Keratinocyte (primary cell): ENCODE measurements around the gene WDR82. TPM values are rescaled to one million over a fixed set of nuclear protein-coding genes. Genes with fewer than 3 reads are reported as not detected.

ENCODE experiments used
- DNase-seq: peaks from one replicate; pipeline ENCODE4 v3.0.0-alpha.2; 2011; ENCODE audit warnings: low read depth, missing footprints, low spot score
- FAIRE-seq: peaks from 2 replicates; lab custom pipeline; 2011; peaks lifted over from hg19 to GRCh38; lab: Jason Lieb, UNC
- H2AFZ ChIP-seq: 2 replicates; pipeline ENCODE4 v1.6.0; 2012; ENCODE audit warnings: low read length, control low read depth, inconsistent platforms; ENCODE audit not compliant: control insufficient read depth
- H3K27ac ChIP-seq: 2 replicates; pipeline ENCODE4 v1.5.1; 2011; ENCODE audit warnings: low read length; ENCODE audit not compliant: control insufficient read depth, insufficient read depth
- H3K27me3 ChIP-seq: 3 replicates; pipeline ENCODE4 v1.6.0; 2011; ENCODE audit warnings: low read length; ENCODE audit not compliant: control insufficient read depth, insufficient read depth; ENCODE audit errors: extremely low read depth
- H3K36me3 ChIP-seq, 2 experiments: 2 replicates in 1 of 2; 3 replicates in 1 of 2; pipeline ENCODE4 v1.5.1; 2011; ENCODE audit warnings: low read length in 2 of 2, mild to moderate bottlenecking in 1 of 2; ENCODE audit not compliant: control insufficient read depth in 2 of 2, insufficient read depth in 2 of 2; ENCODE audit errors: extremely low read depth in 1 of 2
- H3K4me1 ChIP-seq: 3 replicates; pipeline ENCODE4 v1.5.1; 2011; ENCODE audit warnings: low read length; ENCODE audit not compliant: control insufficient read depth, insufficient read depth; ENCODE audit errors: extremely low read depth
- H3K4me2 ChIP-seq: 3 replicates; pipeline ENCODE4 v1.6.0; 2011; ENCODE audit warnings: low read depth, low read length; ENCODE audit not compliant: control insufficient read depth, insufficient read depth; ENCODE audit errors: extremely low read depth
- H3K4me3 ChIP-seq, 3 experiments: fragments of 200-600 bp in 1 of 3; sonication (generic) in 1 of 3; 2 replicates in 2 of 3; 3 replicates in 1 of 3; pipeline ENCODE4 v1.5.1; 2011 to 2016; ENCODE audit warnings: low read length in 3 of 3, mild to moderate bottlenecking in 3 of 3, control low read depth in 2 of 3, inconsistent platforms in 1 of 3, low read depth in 1 of 3, mixed read lengths in 1 of 3, mixed run types in 1 of 3, moderate library complexity in 1 of 3; ENCODE audit not compliant: control insufficient read depth in 2 of 3, insufficient read depth in 2 of 3; ENCODE audit errors: extremely low read depth in 1 of 3
- H3K79me2 ChIP-seq: 2 replicates; pipeline ENCODE4 v1.6.0; 2012; ENCODE audit warnings: low read length; ENCODE audit not compliant: control insufficient read depth, insufficient read depth
- H3K9ac ChIP-seq: 3 replicates; pipeline ENCODE4 v1.6.0; 2011; ENCODE audit warnings: low read length; ENCODE audit not compliant: control insufficient read depth, insufficient read depth; ENCODE audit errors: extremely low read depth
- H3K9me1 ChIP-seq: 3 replicates; pipeline ENCODE4 v1.6.0; 2011; ENCODE audit warnings: low read length; ENCODE audit not compliant: control insufficient read depth, insufficient read depth; ENCODE audit errors: extremely low read depth
- H3K9me3 ChIP-seq: 2 replicates; pipeline ENCODE4 v1.5.1; 2012; ENCODE audit warnings: low read depth, low read length; ENCODE audit not compliant: control insufficient read depth
- H4K20me1 ChIP-seq: 3 replicates; pipeline ENCODE4 v1.6.0; 2011; ENCODE audit warnings: low read length; ENCODE audit not compliant: control insufficient read depth, insufficient read depth; ENCODE audit errors: extremely low read depth
- EZH2 ChIP-seq: IDR thresholded peaks from one replicate; pipeline ENCODE4 v1.6.1; 2012; ENCODE audit warnings: inconsistent platforms, mild to moderate bottlenecking, low read length, moderate library complexity
- dilution Hi-C: fragments of 300-500 bp; cut with MboI; formaldehyde crosslinking; loops from one replicate; pipeline ENCODE4 v1.7.0; 2020; ENCODE audit warnings: low sequenced_read_pairs; ENCODE audit not compliant: extremely low pct_ligation_motif_present
- polyA plus RNA-seq, 5 experiments: library from polyadenylated mRNA; depleted of rRNA in 3 of 5; stranded (reverse) in 3 of 5; stranded (forward) in 1 of 5; unstranded in 1 of 5; fragments of >200 nt; gene quantifications; 1 replicate in 1 of 5; 2 replicates in 3 of 5; 3 replicates in 1 of 5; pipeline versions ENCODE4 v1.2.1 to v1.2.3, GENCODE V29; 2011 to 2012; ENCODE audit warnings: missing spikeins in 2 of 5, low read depth in 1 of 5, low replicate concordance in 1 of 5
- TF ChIP-seq, protein P1 (sequence below), 3 experiments: IDR thresholded peaks in 1 of 3; conservative IDR thresholded peaks in 1 of 3; optimal IDR thresholded peaks in 1 of 3; 2 replicates in 2 of 3; 3 replicates in 1 of 3; pipeline versions ENCODE3 to v1.5.1; 2011; ENCODE audit warnings: low read length in 3 of 3, mild to moderate bottlenecking in 3 of 3, moderate library complexity in 2 of 3, control low read depth in 1 of 3, inconsistent platforms in 1 of 3; ENCODE audit not compliant: insufficient read depth in 2 of 3; ENCODE audit errors: extremely low read depth in 1 of 3

The WDR82 gene
- polyA plus RNA-seq, 1 donor (not counting 4 experiments of a cell fraction or from before 2014, with no cell fraction given) = 75.1 TPM

DNA sequence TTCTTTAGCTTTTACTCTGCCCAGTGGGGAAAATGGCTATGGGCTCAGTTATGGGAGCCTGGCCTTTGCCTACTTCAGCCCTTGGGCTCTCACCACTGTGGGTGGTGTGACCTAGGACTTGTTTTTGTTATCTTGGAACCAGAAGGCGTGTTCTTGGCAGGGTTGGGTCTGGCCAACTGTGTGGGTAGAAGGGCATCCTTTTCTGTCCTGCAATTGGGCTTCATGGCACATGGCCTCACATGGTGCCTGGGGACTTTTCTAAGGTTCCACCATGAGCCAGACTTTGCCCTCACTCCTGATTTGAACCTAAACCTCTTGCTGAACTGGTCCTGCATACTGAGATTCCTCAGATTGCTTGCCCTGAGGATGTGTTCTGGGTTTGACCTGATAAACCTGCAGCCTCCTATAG, 10.9 kb upstream of the WDR82 start:
- dilution Hi-C loops = no loop called here
- DNase-seq (no peak), FAIRE-seq (no peak)
- peaks cover 5 to 9% of the 10 kb centered on the region in 2 experiments for H3K36me3 ChIP-seq
- no peak overlapping the region for H3K27ac ChIP-seq
- H3K79me2 ChIP-seq = peaks cover 7% of the 10 kb centered on the region
- no peaks in the 10 kb centered on the region for H3K27me3 ChIP-seq
- TF ChIP-seq EZH2 = no peak
- TF ChIP-seq, protein P1, sequence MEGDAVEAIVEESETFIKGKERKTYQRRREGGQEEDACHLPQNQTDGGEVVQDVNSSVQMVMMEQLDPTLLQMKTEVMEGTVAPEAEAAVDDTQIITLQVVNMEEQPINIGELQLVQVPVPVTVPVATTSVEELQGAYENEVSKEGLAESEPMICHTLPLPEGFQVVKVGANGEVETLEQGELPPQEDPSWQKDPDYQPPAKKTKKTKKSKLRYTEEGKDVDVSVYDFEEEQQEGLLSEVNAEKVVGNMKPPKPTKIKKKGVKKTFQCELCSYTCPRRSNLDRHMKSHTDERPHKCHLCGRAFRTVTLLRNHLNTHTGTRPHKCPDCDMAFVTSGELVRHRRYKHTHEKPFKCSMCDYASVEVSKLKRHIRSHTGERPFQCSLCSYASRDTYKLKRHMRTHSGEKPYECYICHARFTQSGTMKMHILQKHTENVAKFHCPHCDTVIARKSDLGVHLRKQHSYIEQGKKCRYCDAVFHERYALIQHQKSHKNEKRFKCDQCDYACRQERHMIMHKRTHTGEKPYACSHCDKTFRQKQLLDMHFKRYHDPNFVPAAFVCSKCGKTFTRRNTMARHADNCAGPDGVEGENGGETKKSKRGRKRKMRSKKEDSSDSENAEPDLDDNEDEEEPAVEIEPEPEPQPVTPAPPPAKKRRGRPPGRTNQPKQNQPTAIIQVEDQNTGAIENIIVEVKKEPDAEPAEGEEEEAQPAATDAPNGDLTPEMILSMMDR (optimal IDR thresholded peaks at IDR 0.05 in 1 of 3, IDR thresholded peaks at IDR 0.05 in 1 of 3, conservative IDR thresholded peaks at IDR 0.05 in 1 of 3; ENCODE audit: extremely low read depth in 1 of 3, insufficient read depth in 2 of 3, low read length in 3 of 3) = no peak
- H3K4me1 ChIP-seq = peaks cover 9% of the 10 kb centered on the region
- no peaks in the 10 kb centered on the region for H3K9me3 ChIP-seq
- no peak overlapping the region for H3K4me3 ChIP-seq
- no peak overlapping the region for H3K9ac ChIP-seq
- no peak overlapping the region for H2AFZ ChIP-seq
- H3K9me1 ChIP-seq = no peaks in the 10 kb centered on the region
- H3K4me2 ChIP-seq = peak overlapping the region; percentile 72
- no peaks in the 10 kb centered on the region for H4K20me1 ChIP-seq

DNA sequence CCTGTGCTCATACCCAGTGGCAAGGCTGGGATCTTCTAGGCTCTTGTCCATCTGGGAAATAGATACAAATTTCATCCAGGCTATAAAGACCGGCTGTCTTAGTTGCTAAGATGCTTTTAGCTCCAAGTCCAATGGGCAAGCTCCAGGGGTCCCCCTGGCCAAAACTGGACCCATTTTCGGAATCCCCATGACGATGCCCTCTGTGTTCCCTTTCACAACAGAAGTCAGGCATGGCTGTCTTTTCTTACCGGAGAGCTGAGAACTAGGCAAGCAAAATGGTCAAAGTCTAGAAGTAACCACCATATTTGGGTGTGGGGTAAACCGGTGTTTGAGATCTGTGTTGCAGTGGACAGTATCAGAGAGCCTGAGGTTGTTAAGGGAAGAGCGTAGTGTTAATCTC, 10.2 kb upstream of the WDR82 start:
- peaks cover 4 to 9% of the 10 kb centered on the region in 2 experiments for H3K36me3 ChIP-seq
- no peak overlapping the region for H2AFZ ChIP-seq
- TF ChIP-seq, protein P1 (optimal IDR thresholded peaks at IDR 0.05 in 1 of 3, IDR thresholded peaks at IDR 0.05 in 1 of 3, conservative IDR thresholded peaks at IDR 0.05 in 1 of 3; ENCODE audit: extremely low read depth in 1 of 3, insufficient read depth in 2 of 3, low read length in 3 of 3) = no peak
- no peak for TF ChIP-seq EZH2
- no peaks in the 10 kb centered on the region for H3K27me3 ChIP-seq
- peak overlapping the region; percentile 72 for H3K4me2 ChIP-seq
- H3K9ac ChIP-seq = no peak overlapping the region
- H3K4me1 ChIP-seq = peaks cover 9% of the 10 kb centered on the region
- H3K9me1 ChIP-seq = no peaks in the 10 kb centered on the region
- H4K20me1 ChIP-seq = no peaks in the 10 kb centered on the region
- no peaks in the 10 kb centered on the region for H3K9me3 ChIP-seq
- peaks cover 7% of the 10 kb centered on the region for H3K79me2 ChIP-seq
- DNase-seq (no peak), FAIRE-seq (no peak)
- H3K27ac ChIP-seq = no peak overlapping the region
- peak overlapping the region; percentile 65 to 94 (median 88) for H3K4me3 ChIP-seq
- dilution Hi-C loops = no loop called here
